OCI-LY1 (cell line): ENCODE measurements around the gene PIP.
"Not testable (repeated sequence)": the region's sequence is repeated elsewhere in the genome, so short reads cannot be mapped to it uniquely, and the experiment has no call there.

Experiments used
- H2AFZ ChIP-seq: fragments of 200-600 bp; sonication (generic), shearing (Covaris generic); 2 replicates; pipeline ENCODE4 v1.6.0; 2014; ENCODE audit warnings: antibody characterized with exemption, mild to moderate bottlenecking, low read length
- H3F3A ChIP-seq: fragments of 200-600 bp; sonication (generic), shearing (Covaris generic); 2 replicates; pipeline ENCODE4 v1.6.0; 2014; ENCODE audit warnings: mild to moderate bottlenecking, antibody characterized with exemption, low read length, moderate library complexity; ENCODE audit not compliant: insufficient read depth
- H3K27ac ChIP-seq: fragments of 200-600 bp; sonication (generic); 2 replicates; pipeline ENCODE4 v1.5.1; 2014; ENCODE audit warnings: low read length, mixed run types, mild to moderate bottlenecking, low read depth; ENCODE audit not compliant: poor library complexity, severe bottlenecking
- H3K27me3 ChIP-seq: fragments of 200-600 bp; sonication (generic); 2 replicates; pipeline ENCODE4 v1.6.0; 2014; ENCODE audit warnings: antibody characterized with exemption, mild to moderate bottlenecking, low read length, moderate library complexity; ENCODE audit not compliant: insufficient read depth
- H3K36me3 ChIP-seq: fragments of 200-600 bp; sonication (generic); 2 replicates; pipeline ENCODE4 v1.6.1; 2014; ENCODE audit warnings: mild to moderate bottlenecking, antibody characterized with exemption, low read length, moderate library complexity, mixed read lengths; ENCODE audit not compliant: insufficient read depth
- H3K4me1 ChIP-seq: fragments of 200-600 bp; sonication (generic); 2 replicates; pipeline ENCODE4 v1.5.1; 2014; ENCODE audit warnings: mild to moderate bottlenecking, low read length, moderate library complexity; ENCODE audit not compliant: insufficient read depth, severe bottlenecking
- H3K4me2 ChIP-seq: fragments of 200-600 bp; sonication (generic), shearing (Covaris generic); 2 replicates; pipeline ENCODE4 v1.6.1; 2014; ENCODE audit warnings: low read length
- H3K4me3 ChIP-seq: fragments of 200-600 bp; sonication (generic); 2 replicates; pipeline ENCODE4 v1.5.1; 2014; ENCODE audit warnings: low read length, low read depth, mild to moderate bottlenecking, mixed read lengths; ENCODE audit not compliant: poor library complexity, severe bottlenecking
- H3K79me2 ChIP-seq: fragments of 200-600 bp; shearing (Covaris generic); 2 replicates; pipeline ENCODE4 v1.6.1; 2016; ENCODE audit warnings: mixed run types, low read length, mixed read lengths; ENCODE audit not compliant: insufficient read depth
- H3K9ac ChIP-seq: fragments of 200-600 bp; sonication (generic), shearing (Covaris generic); 2 replicates; pipeline ENCODE4 v1.6.1; 2014; ENCODE audit warnings: mild to moderate bottlenecking, low read length, mixed read lengths
- H3K9me2 ChIP-seq: fragments of 200-600 bp; sonication (generic), shearing (Covaris generic); 2 replicates; pipeline ENCODE4 v1.6.1; 2014; ENCODE audit warnings: low read depth, mild to moderate bottlenecking, low read length, mixed read lengths
- H3K9me3 ChIP-seq: fragments of 200-600 bp; shearing (Covaris generic); 2 replicates; pipeline ENCODE4 v1.6.1; 2014; ENCODE audit warnings: low read length, mixed read lengths
- H4K20me1 ChIP-seq: fragments of 200-600 bp; sonication (generic), shearing (Covaris generic); 2 replicates; pipeline ENCODE4 v1.6.0; 2016; ENCODE audit warnings: mild to moderate bottlenecking, low read length; ENCODE audit not compliant: insufficient read depth
- CTCF ChIP-seq: fragments of 200-600 bp; sonication (generic), shearing (Covaris generic); IDR thresholded peaks from 2 replicates; pipeline ENCODE4 v1.5.1; 2017; ENCODE audit warnings: mild to moderate bottlenecking, antibody characterized with exemption, low read length, moderate library complexity, mixed read lengths
- EZH2 ChIP-seq: fragments of 200-600 bp; sonication (generic), shearing (Covaris generic); IDR thresholded peaks from 2 replicates; pipeline ENCODE4 v1.8.0; 2017; ENCODE audit warnings: borderline replicate concordance, mixed run types, mild to moderate bottlenecking, antibody characterized with exemption, low read length, moderate library complexity, mixed read lengths

PIP gene

GRCh38 chr7:143117395-143117794, 14.5 kb upstream of the PIP start:
- no peak overlapping the region for H3K4me2 ChIP-seq
- no peaks in the 10 kb centered on the region for H3K79me2 ChIP-seq

GRCh38 chr7:143120691-143121405, 11.0 kb upstream of the PIP start:
- no peak for TF ChIP-seq EZH2
- no peak for TF ChIP-seq CTCF
- Histone ChIP-seq H2AFZ (no peak overlapping the region), H3K9me3 (no peaks in the 10 kb centered on the region), H3K27ac (no peak overlapping the region), H3K36me3 (no peaks in the 10 kb centered on the region), H3K79me2 (no peaks in the 10 kb centered on the region), H3K4me1 (no peaks in the 10 kb centered on the region), H3K4me3 (no peak overlapping the region), H3K4me2 (no peak overlapping the region), H3F3A (no peaks in the 10 kb centered on the region), H3K9ac (no peak overlapping the region), H4K20me1 (no peaks in the 10 kb centered on the region), H3K9me2 (no peaks in the 10 kb centered on the region), H3K27me3 (no peaks in the 10 kb centered on the region)

More at GRCh38 chr7:143117395-143117794, 14.5 kb upstream of the PIP start:
- TF ChIP-seq CTCF = no peak
- no peak for TF ChIP-seq EZH2
- H2AFZ ChIP-seq = no peak overlapping the region
- H3K9me2 ChIP-seq = no peaks in the 10 kb centered on the region
- no peaks in the 10 kb centered on the region for H3K9me3 ChIP-seq
- no peaks in the 10 kb centered on the region for H3F3A ChIP-seq
- H3K9ac ChIP-seq = no peak overlapping the region
- no peak overlapping the region for H3K4me3 ChIP-seq
- no peaks in the 10 kb centered on the region for H3K27me3 ChIP-seq
- H3K36me3 ChIP-seq = no peaks in the 10 kb centered on the region
- no peaks in the 10 kb centered on the region for H4K20me1 ChIP-seq
- no peak overlapping the region for H3K27ac ChIP-seq
- H3K4me1 ChIP-seq = no peaks in the 10 kb centered on the region

DNA sequence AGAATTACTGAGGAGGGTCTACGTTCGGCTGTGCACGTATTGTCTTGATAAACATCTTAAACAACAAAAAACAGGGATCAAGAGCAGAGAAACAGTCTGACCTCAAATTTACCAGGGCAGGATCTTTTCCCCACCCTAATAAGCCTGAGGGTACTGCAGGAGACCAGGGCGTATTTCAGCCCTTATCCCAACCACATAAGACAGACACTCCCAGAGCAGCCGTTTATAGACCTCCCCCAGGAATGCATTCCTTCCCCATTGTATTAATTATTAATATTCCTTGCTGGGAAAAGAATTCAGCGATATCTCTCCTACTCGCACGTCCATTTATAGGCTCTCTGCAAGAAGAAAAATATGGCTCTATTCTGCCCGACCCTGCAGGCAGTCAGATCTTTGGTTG, 8.6 kb upstream of the PIP start:
- H3K36me3 ChIP-seq, H3K27me3 ChIP-seq, H3F3A ChIP-seq, H3K9ac ChIP-seq, H3K79me2 ChIP-seq, H3K4me2 ChIP-seq, H2AFZ ChIP-seq, H3K9me2 ChIP-seq, H3K9me3 ChIP-seq, H3K4me3 ChIP-seq, H3K4me1 ChIP-seq, H3K27ac ChIP-seq, H4K20me1 ChIP-seq: not testable (repeated sequence)

DNA sequence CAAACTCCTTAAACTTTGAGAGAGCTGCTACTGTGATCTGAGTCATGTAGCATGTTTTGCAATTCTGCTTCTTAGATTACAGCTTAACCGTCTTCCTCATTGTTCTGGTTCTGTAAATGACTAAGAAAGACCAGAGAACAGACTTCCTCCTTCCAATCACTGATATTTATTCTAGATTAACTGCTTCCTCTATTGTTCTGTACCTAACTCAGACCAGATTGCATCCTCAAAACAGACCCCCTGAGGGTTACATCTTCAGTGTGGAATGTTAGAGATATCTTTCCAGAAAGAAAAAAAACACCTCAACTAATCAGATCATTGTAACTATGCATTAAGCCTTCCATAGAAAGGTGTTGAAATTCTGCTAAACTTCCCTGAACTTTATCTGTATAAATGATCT, 5.7 kb upstream of the PIP start:
- H3K79me2 ChIP-seq = no peaks in the 10 kb centered on the region
- no peaks in the 10 kb centered on the region for H3F3A ChIP-seq
- no peaks in the 10 kb centered on the region for H3K27me3 ChIP-seq
- no peak overlapping the region for H3K27ac ChIP-seq
- no peak overlapping the region for H3K4me2 ChIP-seq
- no peaks in the 10 kb centered on the region for H3K9me3 ChIP-seq
- no peaks in the 10 kb centered on the region for H4K20me1 ChIP-seq
- H3K4me3 ChIP-seq = no peak overlapping the region
- no peaks in the 10 kb centered on the region for H3K4me1 ChIP-seq
- no peak overlapping the region for H2AFZ ChIP-seq
- H3K9ac ChIP-seq = no peak overlapping the region
- no peaks in the 10 kb centered on the region for H3K36me3 ChIP-seq
- H3K9me2 ChIP-seq = no peaks in the 10 kb centered on the region
- no peak for TF ChIP-seq CTCF
- TF ChIP-seq EZH2 = no peak
